Measurements from ENCODE around the gene SORCS2. TPM values are rescaled to one million over a fixed set of nuclear protein-coding genes. Genes with fewer than 3 reads are reported as not detected.

SORCS2 gene
- total RNA-seq, 1 donor from 2014 or later: not detected

GRCh38 chr4:7727749-7728148, 535.4 kb downstream of the SORCS2 start:
- Mint-ChIP-seq H3K27ac (no peak overlapping the region), H3K4me1 (no peaks in the 10 kb centered on the region), H3K27me3 (no peaks in the 10 kb centered on the region), H3K9me3 (peaks cover 4% of the 10 kb centered on the region), H3K36me3 (ENCODE audit: low read depth) (no peaks in the 10 kb centered on the region), H3K4me3 (no peak overlapping the region)
- ChIA-PET POLR2A (no interaction called here), CTCF (no interaction called here)
- DNase-seq (no peak), ATAC-seq (ENCODE audit: low read depth) (no peak)
- intact Hi-C loops (cut with micrococcal nuclease): no loop called here
- TF ChIP-seq, protein P1, sequence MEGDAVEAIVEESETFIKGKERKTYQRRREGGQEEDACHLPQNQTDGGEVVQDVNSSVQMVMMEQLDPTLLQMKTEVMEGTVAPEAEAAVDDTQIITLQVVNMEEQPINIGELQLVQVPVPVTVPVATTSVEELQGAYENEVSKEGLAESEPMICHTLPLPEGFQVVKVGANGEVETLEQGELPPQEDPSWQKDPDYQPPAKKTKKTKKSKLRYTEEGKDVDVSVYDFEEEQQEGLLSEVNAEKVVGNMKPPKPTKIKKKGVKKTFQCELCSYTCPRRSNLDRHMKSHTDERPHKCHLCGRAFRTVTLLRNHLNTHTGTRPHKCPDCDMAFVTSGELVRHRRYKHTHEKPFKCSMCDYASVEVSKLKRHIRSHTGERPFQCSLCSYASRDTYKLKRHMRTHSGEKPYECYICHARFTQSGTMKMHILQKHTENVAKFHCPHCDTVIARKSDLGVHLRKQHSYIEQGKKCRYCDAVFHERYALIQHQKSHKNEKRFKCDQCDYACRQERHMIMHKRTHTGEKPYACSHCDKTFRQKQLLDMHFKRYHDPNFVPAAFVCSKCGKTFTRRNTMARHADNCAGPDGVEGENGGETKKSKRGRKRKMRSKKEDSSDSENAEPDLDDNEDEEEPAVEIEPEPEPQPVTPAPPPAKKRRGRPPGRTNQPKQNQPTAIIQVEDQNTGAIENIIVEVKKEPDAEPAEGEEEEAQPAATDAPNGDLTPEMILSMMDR (IDR thresholded peaks at IDR 0.05): no peak

- intact Hi-C loops (cut with micrococcal nuclease): no loop called here
- TF ChIP-seq, protein P1 (IDR thresholded peaks at IDR 0.05): no peak
- DNase-seq: no peak
- ChIA-PET CTCF (no interaction called here), POLR2A (no interaction called here)
- no peaks in the 10 kb centered on the region for H3K4me1 Mint-ChIP-seq
- no peaks in the 10 kb centered on the region for H3K9me3 Mint-ChIP-seq
- no peaks in the 10 kb centered on the region for H3K27me3 Mint-ChIP-seq
- no peak overlapping the region for H3K4me3 Mint-ChIP-seq
- no peaks in the 10 kb centered on the region for H3K36me3 Mint-ChIP-seq (ENCODE audit: low read depth)
- no peak for ATAC-seq (ENCODE audit: low read depth)
- no peak overlapping the region for H3K27ac Mint-ChIP-seq
Measured at GRCh38 chr4:7731437-7731836, 539.1 kb downstream of the SORCS2 start.

DNA sequence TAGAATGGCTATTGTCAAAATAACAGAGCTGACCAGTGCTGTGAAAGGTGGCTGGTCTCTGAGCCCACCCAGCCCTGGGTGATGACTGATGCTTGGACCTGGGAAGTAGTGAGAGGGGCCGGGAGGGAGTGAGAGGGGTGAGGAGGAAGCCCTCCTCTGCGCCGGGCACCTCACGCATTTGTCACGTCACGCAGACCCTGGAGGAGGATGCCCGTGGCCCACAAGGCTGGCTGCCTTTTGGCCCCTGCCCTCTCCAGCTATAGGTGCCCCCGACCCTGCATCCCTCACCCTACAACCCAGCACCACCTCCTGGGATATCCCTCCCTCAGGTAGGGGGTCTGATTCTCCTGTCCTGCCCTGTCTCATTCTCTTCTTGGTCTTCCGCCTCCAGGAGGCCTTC, 539.9 kb downstream of the SORCS2 start:
- no peaks in the 10 kb centered on the region for H3K4me1 Mint-ChIP-seq
- POLR2A ChIA-PET: no interaction called here
- no peak for ATAC-seq (ENCODE audit: low read depth)

GRCh38 chr4:7733201-7733600, 540.9 kb downstream of the SORCS2 start:
- ATAC-seq (ENCODE audit: low read depth) (no peak), DNase-seq (no peak)
- Mint-ChIP-seq H3K9me3 (no peaks in the 10 kb centered on the region), H3K27me3 (no peaks in the 10 kb centered on the region), H3K36me3 (ENCODE audit: low read depth) (no peaks in the 10 kb centered on the region), H3K27ac (no peak overlapping the region), H3K4me3 (no peak overlapping the region), H3K4me1 (no peaks in the 10 kb centered on the region)
- intact Hi-C loops (cut with micrococcal nuclease): no loop called here
- CTCF ChIA-PET: no interaction called here
- POLR2A ChIA-PET: no interaction called here
- TF ChIP-seq, protein P1 (IDR thresholded peaks at IDR 0.05): no peak

More for the DNA sequence above, 539.9 kb downstream of the SORCS2 start:
- intact Hi-C loops (cut with micrococcal nuclease): no loop called here
- TF ChIP-seq, protein P1 (IDR thresholded peaks at IDR 0.05): no peak
- no peaks in the 10 kb centered on the region for H3K36me3 Mint-ChIP-seq (ENCODE audit: low read depth)
- no peaks in the 10 kb centered on the region for H3K27me3 Mint-ChIP-seq
- CTCF ChIA-PET: no interaction called here
- H3K9me3 Mint-ChIP-seq: no peaks in the 10 kb centered on the region
- DNase-seq: no peak
- no peak overlapping the region for H3K27ac Mint-ChIP-seq
- no peak overlapping the region for H3K4me3 Mint-ChIP-seq

- ChIA-PET POLR2A (no interaction called here), CTCF (no interaction called here)
- no peak overlapping the region for H3K27ac Mint-ChIP-seq
- H3K4me3 Mint-ChIP-seq: no peak overlapping the region
- intact Hi-C loops (cut with micrococcal nuclease): no loop called here
- DNase-seq (no peak), ATAC-seq (ENCODE audit: low read depth) (no peak)
- H3K9me3 Mint-ChIP-seq: no peaks in the 10 kb centered on the region
- no peaks in the 10 kb centered on the region for H3K36me3 Mint-ChIP-seq (ENCODE audit: low read depth)
- H3K4me1 Mint-ChIP-seq: no peaks in the 10 kb centered on the region
- TF ChIP-seq, protein P1 (IDR thresholded peaks at IDR 0.05): no peak
- no peaks in the 10 kb centered on the region for H3K27me3 Mint-ChIP-seq
Measured at GRCh38 chr4:7733801-7734650, 541.7 kb downstream of the SORCS2 start.

Data from activated B cell treated with CpG ODN at 0.5 μM for 24 hours (primary cell).